GM13977 (cell line): ENCODE measurements around the gene NDUFS2.

Experiments
- DNase-seq: peaks from one replicate; pipeline ENCODE4 v3.0.0; 2012; ENCODE audit warnings: low spot score
- in situ Hi-C: fragments of 300-500 bp; cut with MboI; formaldehyde crosslinking; loops from one replicate; pipeline ENCODE4 v1.12.0; 2022; ENCODE audit warnings: low sequenced_read_pairs, low pct_unique_long_range_greater_than_20kb, mixed read lengths, inconsistent platforms; ENCODE audit not compliant: unreplicated experiment
- TF ChIP-seq, protein P1 (sequence below): IDR thresholded peaks from 2 replicates; pipeline ENCODE4 v1.5.1; 2012; ENCODE audit warnings: mild to moderate bottlenecking, control low read depth; ENCODE audit not compliant: insufficient read depth; ENCODE audit errors: extremely low read depth, missing control alignments

Gene NDUFS2

GRCh38 chr1:161215076-161215475 is 12.9 kb downstream of the NDUFS2 start, which contains the start of gene FCER1G:
TSS of gene FCER1G (plus strand) at chr1:161215295. CDS start at chr1:161215322, 27 bp downstream.
- TF ChIP-seq, protein P1, sequence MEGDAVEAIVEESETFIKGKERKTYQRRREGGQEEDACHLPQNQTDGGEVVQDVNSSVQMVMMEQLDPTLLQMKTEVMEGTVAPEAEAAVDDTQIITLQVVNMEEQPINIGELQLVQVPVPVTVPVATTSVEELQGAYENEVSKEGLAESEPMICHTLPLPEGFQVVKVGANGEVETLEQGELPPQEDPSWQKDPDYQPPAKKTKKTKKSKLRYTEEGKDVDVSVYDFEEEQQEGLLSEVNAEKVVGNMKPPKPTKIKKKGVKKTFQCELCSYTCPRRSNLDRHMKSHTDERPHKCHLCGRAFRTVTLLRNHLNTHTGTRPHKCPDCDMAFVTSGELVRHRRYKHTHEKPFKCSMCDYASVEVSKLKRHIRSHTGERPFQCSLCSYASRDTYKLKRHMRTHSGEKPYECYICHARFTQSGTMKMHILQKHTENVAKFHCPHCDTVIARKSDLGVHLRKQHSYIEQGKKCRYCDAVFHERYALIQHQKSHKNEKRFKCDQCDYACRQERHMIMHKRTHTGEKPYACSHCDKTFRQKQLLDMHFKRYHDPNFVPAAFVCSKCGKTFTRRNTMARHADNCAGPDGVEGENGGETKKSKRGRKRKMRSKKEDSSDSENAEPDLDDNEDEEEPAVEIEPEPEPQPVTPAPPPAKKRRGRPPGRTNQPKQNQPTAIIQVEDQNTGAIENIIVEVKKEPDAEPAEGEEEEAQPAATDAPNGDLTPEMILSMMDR = no peak
- DNase-seq = no peak
- in situ Hi-C loops = loop anchor here (10.0 kb wide), 1 partner anchor 160 kb away; no protein-coding TSS in a partner anchor

DNA sequence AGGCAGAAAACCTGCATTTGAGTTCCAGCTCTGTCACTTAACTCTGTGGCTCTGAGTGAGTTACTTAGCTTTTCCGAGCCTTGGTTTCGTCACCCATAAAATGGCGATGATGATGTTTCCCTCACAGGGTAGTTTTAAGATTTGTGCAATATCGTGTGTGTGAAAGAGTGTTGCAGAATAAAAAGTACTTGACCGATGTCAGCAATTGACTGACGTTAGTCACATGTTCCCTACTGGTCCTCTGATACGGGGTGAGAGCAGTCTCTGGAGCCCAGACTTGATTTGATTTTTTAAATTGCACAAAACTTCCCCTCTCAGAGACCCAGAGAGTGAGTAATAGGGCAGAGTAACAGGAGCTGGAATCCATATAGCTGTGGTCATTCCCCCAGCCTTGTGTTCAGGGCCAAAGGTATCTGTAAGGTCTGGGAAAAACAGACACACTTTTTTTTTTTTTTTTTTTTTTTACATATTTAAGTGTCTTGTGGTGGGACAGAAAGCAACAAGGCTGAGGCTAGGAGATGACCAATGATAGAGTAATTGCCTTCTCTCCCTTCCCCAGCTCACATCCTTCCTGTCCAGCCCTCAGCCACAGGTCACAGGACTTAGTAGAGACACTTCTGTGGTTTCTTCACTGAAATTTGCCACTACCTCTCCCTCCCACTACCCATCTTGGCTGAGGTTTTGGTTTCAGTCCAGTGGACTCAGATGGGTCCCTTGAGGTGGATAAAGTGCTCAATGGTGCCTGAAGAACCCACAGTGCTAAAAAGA is 15.0 kb downstream of the NDUFS2 start:
- TF ChIP-seq, protein P1 = no peak
- DNase-seq = peak; percentile 45
- in situ Hi-C loops = loop anchor here (10.0 kb wide), 1 partner anchor 158 kb away; no protein-coding TSS in a partner anchor

GRCh38 chr1:161217831-161218230 is 15.7 kb downstream of the NDUFS2 start:
- no peak for DNase-seq
- in situ Hi-C loops = loop anchor here (10.0 kb wide), 1 partner anchor 157 kb away; no protein-coding TSS in a partner anchor
- TF ChIP-seq, protein P1 = no peak

- TF ChIP-seq, protein P1 = no peak
- in situ Hi-C loops = loop anchor here (10.0 kb wide), 1 partner anchor 156 kb away; no protein-coding TSS in a partner anchor
- DNase-seq = no peak
These were observed 16.3 kb downstream of the NDUFS2 start for GRCh38 chr1:161218301-161219077.

- no peak for DNase-seq
- TF ChIP-seq, protein P1 = no peak
- in situ Hi-C loops = loop anchor here (10.0 kb wide), 1 partner anchor 156 kb away; no protein-coding TSS in a partner anchor
These were observed 17.1 kb downstream of the NDUFS2 start for GRCh38 chr1:161219078-161219892.

DNA sequence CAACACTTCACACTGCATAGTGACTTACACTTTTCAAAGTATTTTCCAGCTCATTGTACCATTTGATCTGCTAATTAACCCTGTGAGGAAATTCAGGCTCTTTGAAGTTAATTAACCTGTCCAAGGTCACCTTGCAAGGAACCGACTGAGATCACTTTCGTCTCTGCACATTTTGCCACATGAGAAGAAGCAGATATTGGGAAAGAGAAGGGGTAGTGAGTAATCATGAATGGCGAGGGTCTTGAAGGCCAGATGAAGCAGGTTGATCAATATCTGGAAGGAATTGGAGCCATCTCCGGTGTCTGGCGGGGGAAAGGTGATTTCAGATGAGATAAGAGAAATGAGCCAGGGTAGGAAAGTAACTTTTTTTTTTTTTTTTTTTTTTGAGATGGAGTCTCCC is 17.8 kb downstream of the NDUFS2 start:
- TF ChIP-seq, protein P1 = no peak
- DNase-seq = no peak
- in situ Hi-C loops = loop anchor here (10.0 kb wide), 1 partner anchor 55 kb away; no protein-coding TSS in a partner anchor
